HFF-Myc (cell line): Measurements from ENCODE around the gene ADAP1.

Source experiments
- DNase-seq: peaks from one replicate; pipeline ENCODE4 v3.0.0-alpha.2; 2011; ENCODE audit warnings: low read depth; ENCODE audit errors: extremely low read depth
- H3K4me3 ChIP-seq: replicated peaks from 2 replicates; pipeline ENCODE4 v1.5.1; 2011; ENCODE audit warnings: low read depth, mild to moderate bottlenecking, control low read depth, low read length
- TF ChIP-seq, protein P1 (sequence below): IDR thresholded peaks from 2 replicates; pipeline ENCODE4 v1.5.1; 2012; ENCODE audit warnings: mild to moderate bottlenecking, low read depth, low read length, control low read depth; ENCODE audit errors: missing control alignments

The ADAP1 gene

DNA sequence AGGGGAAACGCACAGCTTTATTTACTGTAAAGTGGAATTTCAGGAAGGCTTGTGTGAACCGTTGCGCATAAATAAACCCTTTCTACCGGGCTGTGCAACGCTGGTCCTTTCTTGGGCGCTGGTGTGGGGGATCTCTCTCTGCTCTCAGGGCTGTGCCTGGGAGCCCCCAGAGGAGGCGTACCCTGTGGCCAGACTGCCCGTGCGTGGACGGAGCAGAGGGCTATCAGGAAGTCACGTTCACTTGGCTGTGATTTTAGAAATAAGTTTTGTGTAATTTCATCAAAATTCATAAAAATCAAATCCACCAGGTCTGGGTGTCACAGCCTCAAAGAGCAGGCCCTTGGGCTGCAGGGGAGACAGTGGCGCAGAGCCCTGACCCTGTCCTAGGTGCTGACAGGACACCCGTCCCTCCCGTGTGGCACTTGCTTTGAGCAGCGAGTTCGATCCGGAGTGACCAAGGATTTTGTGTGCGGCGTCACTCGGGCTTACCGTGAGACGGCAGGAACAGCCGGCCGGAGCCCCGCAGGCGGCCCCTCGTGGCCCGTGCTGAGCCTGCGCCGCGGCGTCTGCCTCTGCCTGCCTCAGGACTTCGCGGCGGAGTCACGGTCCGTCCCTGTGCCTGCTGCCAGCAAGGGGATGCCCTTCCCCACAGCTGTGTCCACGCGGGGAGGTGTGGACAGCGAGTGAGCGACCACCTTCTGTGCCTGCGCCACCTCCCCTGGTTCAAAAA, 58.0 kb downstream of the ADAP1 start:
- TF ChIP-seq, protein P1, sequence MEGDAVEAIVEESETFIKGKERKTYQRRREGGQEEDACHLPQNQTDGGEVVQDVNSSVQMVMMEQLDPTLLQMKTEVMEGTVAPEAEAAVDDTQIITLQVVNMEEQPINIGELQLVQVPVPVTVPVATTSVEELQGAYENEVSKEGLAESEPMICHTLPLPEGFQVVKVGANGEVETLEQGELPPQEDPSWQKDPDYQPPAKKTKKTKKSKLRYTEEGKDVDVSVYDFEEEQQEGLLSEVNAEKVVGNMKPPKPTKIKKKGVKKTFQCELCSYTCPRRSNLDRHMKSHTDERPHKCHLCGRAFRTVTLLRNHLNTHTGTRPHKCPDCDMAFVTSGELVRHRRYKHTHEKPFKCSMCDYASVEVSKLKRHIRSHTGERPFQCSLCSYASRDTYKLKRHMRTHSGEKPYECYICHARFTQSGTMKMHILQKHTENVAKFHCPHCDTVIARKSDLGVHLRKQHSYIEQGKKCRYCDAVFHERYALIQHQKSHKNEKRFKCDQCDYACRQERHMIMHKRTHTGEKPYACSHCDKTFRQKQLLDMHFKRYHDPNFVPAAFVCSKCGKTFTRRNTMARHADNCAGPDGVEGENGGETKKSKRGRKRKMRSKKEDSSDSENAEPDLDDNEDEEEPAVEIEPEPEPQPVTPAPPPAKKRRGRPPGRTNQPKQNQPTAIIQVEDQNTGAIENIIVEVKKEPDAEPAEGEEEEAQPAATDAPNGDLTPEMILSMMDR = no peak
- H3K4me3 ChIP-seq = no peak overlapping the region
- no peak for DNase-seq

DNA sequence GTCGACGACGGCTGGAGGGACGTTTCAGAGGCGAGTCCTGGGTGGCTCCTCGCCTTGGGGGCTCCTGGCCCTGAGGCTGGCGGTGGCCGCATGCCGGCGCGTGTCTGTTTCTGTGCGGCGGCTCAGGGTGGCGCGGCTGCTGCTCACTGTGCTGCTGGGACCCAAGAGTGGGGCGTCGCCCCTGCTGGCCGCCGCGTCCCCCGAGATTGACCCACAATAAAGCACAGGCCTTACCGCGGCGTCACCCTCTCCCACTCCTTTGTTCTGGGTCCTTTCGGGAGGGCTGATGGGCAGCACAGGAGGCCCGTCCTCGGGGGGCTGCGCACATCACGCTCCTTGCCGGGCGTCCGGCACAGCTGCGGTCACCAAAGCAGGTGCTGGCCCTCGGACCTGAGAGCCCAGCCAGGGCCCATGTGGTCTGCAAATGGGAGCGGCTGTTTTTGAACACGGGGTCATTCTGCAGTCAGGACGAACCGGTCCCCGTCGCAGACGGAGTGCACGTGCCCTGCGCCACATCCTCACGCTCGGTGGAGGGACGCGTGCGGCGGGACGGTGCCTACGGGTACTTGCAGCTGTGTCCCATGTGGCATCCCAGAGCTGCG, 58.9 kb downstream of the ADAP1 start:
- TF ChIP-seq, protein P1 = no peak
- no peak for DNase-seq
- H3K4me3 ChIP-seq = no peak overlapping the region

DNA sequence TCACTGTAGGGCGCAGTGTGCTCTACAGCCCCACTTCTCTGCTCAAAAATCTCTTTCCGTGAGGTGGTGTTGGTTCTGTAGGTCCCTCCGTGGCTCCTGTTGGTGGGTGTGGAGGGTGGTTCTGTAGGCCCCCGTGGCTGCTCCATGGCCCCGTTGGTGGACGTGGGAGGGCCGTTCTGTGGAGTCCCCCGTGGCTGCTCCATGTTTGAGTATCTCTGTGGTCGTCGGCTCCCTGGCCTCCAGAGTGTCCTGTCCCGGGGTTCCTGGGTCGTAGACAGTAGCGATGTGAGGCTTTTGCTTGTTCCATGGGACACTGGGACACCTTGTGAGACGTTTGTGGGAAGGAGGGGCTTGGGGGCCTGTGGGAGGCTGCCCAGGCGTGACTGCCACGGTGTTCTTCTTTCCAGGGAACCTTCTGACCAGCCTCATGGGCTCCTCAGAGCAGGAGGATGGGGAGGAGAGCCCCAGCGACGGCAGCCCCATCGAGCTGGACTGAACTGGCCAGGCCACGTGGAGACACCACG, 59.5 kb downstream of the ADAP1 start:
- no peak overlapping the region for H3K4me3 ChIP-seq
- TF ChIP-seq, protein P1 = no peak
- DNase-seq = no peak

DNA sequence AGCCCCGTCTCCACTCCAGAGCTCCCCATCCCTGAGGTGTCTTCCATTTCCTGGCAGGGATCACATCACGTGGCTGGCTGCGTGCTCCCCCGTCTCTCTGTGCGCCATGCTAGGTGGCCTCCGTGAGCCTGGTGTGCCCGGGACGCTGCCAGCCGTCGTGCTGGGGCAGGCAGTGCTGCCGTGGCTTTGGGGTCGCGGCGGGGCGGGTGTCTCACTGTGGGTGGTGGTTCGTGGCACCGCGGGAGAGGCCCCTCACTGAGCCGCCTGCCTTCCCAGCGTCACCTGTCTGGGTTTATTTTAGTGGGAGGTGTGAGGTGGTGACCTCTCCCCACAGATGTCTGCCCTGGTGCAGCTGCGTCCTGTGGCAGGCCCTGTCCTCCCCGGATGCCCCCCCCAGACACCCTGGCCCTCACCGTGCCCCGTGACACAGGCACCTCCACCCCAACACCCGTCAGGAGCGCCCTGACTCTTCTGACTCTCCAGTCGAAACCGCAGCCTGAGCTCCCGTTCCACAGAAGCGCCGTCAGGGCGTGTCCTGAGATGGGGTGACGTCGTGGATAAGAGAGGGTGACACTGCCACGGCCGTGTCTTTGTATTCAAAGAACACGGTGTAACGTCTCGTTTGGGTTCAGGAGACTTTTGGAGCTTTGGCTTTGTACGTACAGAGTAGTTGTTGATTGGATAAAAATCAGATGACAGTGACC, 60.2 kb downstream of the ADAP1 start:
- no peak overlapping the region for H3K4me3 ChIP-seq
- TF ChIP-seq, protein P1 = no peak
- no peak for DNase-seq

DNA sequence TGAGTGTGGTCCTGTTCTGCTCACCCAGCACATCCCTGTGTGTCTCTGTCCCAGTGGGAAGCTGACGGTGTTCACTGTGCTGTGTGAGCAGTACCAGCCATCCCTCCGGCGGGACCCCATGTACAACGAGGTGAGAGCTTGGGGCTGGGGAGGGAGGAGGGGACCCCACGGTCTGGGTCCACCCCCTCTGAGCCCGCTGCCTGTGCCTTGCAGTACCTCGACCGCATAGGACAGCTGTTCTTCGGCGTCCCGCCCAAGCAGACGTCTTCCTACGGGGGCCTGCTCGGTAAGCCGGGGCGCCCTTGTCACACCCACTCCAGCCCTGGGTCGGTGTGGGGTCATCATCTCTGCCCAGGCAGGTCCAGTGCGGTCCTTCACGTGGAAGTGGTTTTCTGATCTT, 60.8 kb downstream of the ADAP1 start:
- no peak overlapping the region for H3K4me3 ChIP-seq
- TF ChIP-seq, protein P1 = no peak
- no peak for DNase-seq

DNA sequence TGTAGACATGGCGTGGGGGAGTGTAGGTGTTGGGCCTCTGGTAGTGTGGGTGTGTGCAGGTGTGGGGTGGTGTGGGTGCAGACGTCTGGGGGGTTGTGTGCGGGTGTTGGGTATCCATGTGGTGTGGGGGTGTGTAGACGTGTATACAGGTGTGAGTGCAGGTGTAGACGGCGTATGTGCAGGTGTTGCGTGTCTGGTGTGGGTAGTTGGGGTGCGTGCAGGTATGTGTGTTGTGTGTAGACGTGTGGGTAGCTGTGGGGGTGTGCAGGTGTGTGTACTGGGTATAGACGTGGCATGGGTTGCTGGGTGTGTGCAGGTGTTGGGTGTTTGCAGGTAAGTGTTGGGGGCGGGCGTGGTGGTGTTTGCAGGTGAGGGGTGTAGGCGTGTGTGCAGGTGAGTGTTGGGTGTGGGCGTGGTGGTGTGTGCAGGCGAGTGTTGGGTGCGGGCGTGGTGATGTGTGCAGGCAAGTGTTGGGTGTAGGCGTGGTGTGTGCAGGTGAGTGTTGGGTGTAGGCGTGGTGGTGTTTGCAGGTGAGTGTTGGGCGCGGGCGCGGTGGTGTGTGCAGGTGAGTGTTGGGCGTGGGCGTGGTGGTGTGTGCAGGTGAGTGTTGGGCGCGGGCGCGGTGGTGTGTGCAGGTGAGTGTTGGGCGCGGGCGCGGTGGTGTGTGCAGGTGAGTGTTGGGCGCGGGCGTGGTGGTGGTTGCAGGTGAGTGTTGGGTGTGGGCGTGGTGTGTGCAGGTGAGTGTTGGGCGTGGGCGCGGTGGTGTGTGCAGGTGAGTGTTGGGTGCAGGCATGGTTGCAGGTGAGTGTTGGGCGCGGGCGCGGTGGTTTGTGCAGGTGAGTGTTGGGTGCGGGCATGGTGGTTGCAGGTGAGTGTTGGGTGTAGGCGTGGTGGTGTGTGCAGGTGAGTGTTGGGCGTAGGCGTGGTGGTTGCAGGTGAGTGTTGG, 61.6 kb downstream of the ADAP1 start:
- DNase-seq = no peak
- TF ChIP-seq, protein P1 = no peak
- H3K4me3 ChIP-seq = no peak overlapping the region
